DOHH2 (cell line): ENCODE measurements around the gene CT45A10.
"Not testable (repeated sequence)": the region's sequence is repeated elsewhere in the genome, so short reads cannot be mapped to it uniquely, and the experiment has no call there.

ENCODE experiments used
- CTCF ChIP-seq: fragments of 200-600 bp; sonication (generic); IDR thresholded peaks from one replicate; pipeline ENCODE4 v1.5.1; 2014; ENCODE audit warnings: antibody characterized with exemption, mild to moderate bottlenecking, low read depth, low read length; ENCODE audit not compliant: poor library complexity, severe bottlenecking
- EZH2phosphoT487 ChIP-seq: fragments of 200-600 bp; sonication (generic); IDR thresholded peaks from 2 replicates; pipeline ENCODE4 v1.6.1; 2017; ENCODE audit warnings: borderline replicate concordance, mild to moderate bottlenecking, antibody characterized with exemption, low read length, moderate library complexity, mixed read lengths

- peak; percentile 18 for TF ChIP-seq CTCF
- TF ChIP-seq EZH2phosphoT487 = not testable (repeated sequence)
These were observed 4.3 kb downstream of the CT45A10 start for GRCh38 chrX:135888976-135889375.
